H54 (cell line): ENCODE measurements around the gene ZBTB7C.

Experiments
- DNase-seq: peaks from one replicate; pipeline ENCODE4 v3.0.0; 2011; ENCODE audit warnings: low spot score, mixed read lengths; ENCODE audit not compliant: insufficient read length
- FAIRE-seq: peaks from 3 replicates; lab custom pipeline; 2011; peaks lifted over from hg19 to GRCh38; lab: Jason Lieb, UNC
- POLR2A ChIP-seq: IDR thresholded peaks from 2 replicates; pipeline ENCODE4 v1.6.1; 2011; ENCODE audit warnings: low read depth, mild to moderate bottlenecking, low read length

The ZBTB7C gene

GRCh38 chr18:48020337-48021250 lies 388.6 kb downstream of the ZBTB7C start:
- TF ChIP-seq POLR2A, result no peak
- DNase-seq (no peak), FAIRE-seq (no peak)

- TF ChIP-seq POLR2A, result no peak
- no peak for DNase-seq
- FAIRE-seq, result no peak
These were observed 389.4 kb downstream of the ZBTB7C start for GRCh38 chr18:48019557-48020325.

- no peak for TF ChIP-seq POLR2A
- no peak for FAIRE-seq
- DNase-seq, result no peak
These were observed 390.3 kb downstream of the ZBTB7C start for GRCh38 chr18:48018851-48019250.

GRCh38 chr18:48017635-48018034 lies 391.5 kb downstream of the ZBTB7C start:
- DNase-seq, result no peak
- no peak for TF ChIP-seq POLR2A
- no peak for FAIRE-seq

- TF ChIP-seq POLR2A, result no peak
- FAIRE-seq, result no peak
- no peak for DNase-seq
These were observed 396.0 kb downstream of the ZBTB7C start for GRCh38 chr18:48013162-48013561.

GRCh38 chr18:48011926-48012465 lies 397.2 kb downstream of the ZBTB7C start:
- DNase-seq (no peak), FAIRE-seq (no peak)
- no peak for TF ChIP-seq POLR2A

- DNase-seq (no peak), FAIRE-seq (no peak)
- TF ChIP-seq POLR2A, result no peak
These were observed 398.9 kb downstream of the ZBTB7C start for GRCh38 chr18:48010264-48010663.

GRCh38 chr18:48009116-48009745 lies 400.0 kb downstream of the ZBTB7C start:
- DNase-seq, result no peak
- TF ChIP-seq POLR2A, result no peak
- FAIRE-seq, result no peak

- FAIRE-seq (no peak), DNase-seq (peak; percentile 67)
- no peak for TF ChIP-seq POLR2A
These were observed 401.1 kb downstream of the ZBTB7C start for GRCh38 chr18:48007955-48008701.

- TF ChIP-seq POLR2A, result no peak
- DNase-seq, result no peak
- no peak for FAIRE-seq
These were observed 401.8 kb downstream of the ZBTB7C start for GRCh38 chr18:48007381-48007780.

- DNase-seq (no peak), FAIRE-seq (no peak)
- no peak for TF ChIP-seq POLR2A
These were observed 402.6 kb downstream of the ZBTB7C start for GRCh38 chr18:48006415-48007175.

- no peak for FAIRE-seq
- no peak for TF ChIP-seq POLR2A
- no peak for DNase-seq
These were observed 404.6 kb downstream of the ZBTB7C start for GRCh38 chr18:48004577-48004976.
